ENCODE data around the gene ACTC1. TPM values are rescaled to one million over a fixed set of nuclear protein-coding genes. Genes with fewer than 3 reads are reported as not detected.

The ACTC1 gene
- total RNA-seq, 1 experiment from 2014 or later, result not detected

DNA sequence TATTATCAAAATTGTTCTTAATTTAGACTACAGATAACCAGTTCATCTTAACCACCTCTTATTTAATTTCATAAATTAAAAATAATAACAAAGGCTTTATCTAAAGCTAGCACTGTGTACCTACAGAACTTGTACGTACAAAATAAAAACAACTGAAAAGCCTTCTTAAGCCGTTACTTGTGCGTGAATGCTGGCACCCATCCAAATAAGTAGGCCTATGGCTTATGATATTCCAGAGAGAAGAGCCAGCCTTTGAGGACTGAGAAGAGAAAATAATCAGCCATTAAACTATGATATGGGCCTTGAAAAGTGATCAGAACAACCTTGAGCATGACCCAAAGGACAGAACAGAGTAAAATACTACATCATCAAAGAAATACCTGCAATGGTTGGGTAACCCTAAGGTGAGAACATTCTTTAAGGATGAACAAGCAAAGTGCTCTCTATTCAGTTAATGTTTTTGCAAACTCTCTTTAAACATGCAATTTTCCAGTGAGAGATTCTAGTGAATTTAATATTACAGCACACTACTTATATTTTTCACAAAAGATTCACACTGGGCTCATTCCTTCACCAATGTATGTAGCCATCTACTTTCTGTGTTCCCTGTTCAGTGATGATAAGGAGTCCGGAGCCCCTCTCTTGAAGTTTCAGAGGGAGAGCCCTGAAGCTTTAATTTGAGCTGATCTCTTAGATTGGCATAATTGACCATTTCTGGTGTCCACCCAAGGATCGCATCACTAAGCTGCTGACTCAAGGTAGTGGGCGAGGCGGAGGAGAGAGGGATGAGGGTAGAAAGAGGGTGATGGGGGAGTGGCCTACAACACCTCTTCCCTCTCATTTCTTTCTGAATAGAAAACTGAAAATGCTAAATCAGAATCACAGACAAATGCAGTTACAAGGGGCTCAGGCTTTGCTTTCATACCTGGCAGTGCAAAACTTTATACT lies 7.7 kb upstream of the ACTC1 start:
- in situ Hi-C loops (cut with HindIII; ENCODE audit: low sequenced_read_pairs), result no loop called here
- no peak for DNase-seq (ENCODE audit: low spot score)

DNA sequence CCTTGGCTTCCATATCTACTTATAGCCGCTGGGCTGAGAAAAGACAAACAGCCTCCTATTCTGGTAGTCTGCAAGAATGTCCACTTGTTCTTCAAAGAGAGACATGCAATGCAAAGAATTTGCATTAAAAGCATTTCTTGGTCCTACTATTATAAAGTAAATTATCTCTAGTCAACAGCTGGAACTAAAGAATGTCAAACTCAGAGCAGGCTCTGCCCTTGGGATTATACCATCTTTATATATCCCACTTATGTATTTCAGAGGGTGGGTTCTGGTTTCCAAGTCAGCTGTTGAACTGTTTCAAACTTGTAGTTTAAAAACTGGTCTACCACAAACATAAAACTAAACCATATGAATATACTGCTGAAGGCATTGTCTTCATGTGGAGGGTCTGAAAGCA lies 7.0 kb upstream of the ACTC1 start:
- DNase-seq (ENCODE audit: low spot score), result no peak
- in situ Hi-C loops (cut with HindIII; ENCODE audit: low sequenced_read_pairs), result no loop called here

- DNase-seq (ENCODE audit: low spot score), result peak; percentile 90
- in situ Hi-C loops (cut with HindIII; ENCODE audit: low sequenced_read_pairs), result no loop called here
These were observed 4.1 kb upstream of the ACTC1 start for GRCh38 chr15:34799149-34800101.

DNA sequence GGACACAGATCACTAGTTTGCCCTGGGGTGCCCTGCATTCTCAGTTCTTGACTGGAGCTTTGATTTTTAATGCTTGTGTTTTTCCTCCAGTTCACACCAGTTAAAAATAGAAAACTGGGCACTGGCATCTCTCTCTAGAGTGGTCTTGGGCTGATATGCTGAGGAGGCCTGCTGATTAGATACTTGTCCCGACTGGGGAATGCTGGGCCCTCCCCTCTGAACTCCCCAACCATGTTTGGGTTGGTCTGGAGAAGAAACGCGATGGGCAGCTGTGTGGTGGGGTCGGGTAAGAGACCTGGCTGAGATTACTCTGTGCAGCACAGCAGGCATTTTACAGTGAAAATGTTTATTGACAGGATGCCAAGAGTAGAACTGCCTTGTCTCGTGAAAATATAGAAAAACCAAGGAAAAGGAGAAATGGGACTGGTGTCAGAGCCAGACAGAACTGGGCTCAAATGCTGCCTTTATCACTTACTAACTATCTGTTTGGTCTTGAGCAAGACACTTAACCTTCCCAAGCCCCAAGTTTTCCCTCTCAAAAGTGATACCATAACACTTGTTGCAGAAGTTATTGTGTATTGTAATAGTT lies 1.6 kb upstream of the ACTC1 start:
- peak; percentile 8 for DNase-seq (ENCODE audit: low spot score)
- in situ Hi-C loops (cut with HindIII; ENCODE audit: low sequenced_read_pairs), result no loop called here

DNA sequence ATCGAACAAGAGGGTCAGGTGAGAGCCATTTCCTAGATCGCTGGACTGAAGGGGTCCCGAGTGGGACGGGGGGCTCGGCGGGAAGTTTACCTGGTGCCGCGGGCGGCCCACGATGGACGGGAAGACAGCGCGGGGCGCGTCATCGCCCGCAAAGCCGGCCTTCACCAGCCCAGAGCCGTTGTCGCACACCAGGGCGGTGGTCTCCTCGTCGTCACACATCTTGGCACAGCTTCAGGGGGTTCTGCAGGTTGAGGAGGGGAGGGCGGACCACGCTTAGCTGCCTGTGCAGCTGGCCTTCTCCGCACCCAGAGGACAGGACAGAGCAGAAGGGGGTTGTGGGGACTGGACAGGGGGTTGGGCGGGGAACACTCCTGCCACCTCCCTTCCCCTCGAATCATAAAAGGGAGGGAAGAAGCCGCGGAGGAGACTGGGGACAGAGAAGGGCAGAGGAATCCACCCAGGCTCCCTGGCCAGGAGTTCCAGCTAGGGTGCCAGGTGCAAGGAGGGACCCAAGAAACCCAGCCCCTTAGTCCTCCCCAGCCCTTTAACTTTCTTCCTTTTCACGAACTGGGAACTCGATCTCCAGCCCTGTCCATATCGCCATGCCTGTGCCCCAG lies 651 bp downstream of the ACTC1 start:
- in situ Hi-C loops (cut with HindIII; ENCODE audit: low sequenced_read_pairs), result no loop called here
- no peak for DNase-seq (ENCODE audit: low spot score)

GRCh38 chr15:34793901-34794300 lies 1.4 kb downstream of the ACTC1 start:
- in situ Hi-C loops (cut with HindIII; ENCODE audit: low sequenced_read_pairs), result no loop called here
- DNase-seq (ENCODE audit: low spot score), result no peak

DNA sequence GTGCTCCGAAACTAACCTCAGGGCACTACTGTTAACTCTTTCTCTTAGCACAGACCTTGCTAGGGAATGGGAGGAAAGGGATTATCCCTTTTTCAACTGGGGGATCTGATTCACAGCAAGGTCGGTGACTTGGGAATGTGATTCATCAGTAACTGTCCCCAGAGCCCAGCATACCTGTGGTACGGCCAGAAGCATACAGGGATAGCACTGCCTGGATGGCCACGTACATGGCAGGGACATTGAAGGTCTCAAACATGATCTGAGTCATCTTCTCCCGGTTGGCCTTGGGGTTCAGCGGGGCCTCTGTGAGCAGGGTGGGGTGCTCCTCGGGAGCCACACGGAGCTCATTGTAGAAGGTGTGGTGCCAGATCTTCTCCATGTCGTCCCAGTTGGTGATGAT lies 2.3 kb downstream of the ACTC1 start:
- no peak for DNase-seq (ENCODE audit: low spot score)

DNA sequence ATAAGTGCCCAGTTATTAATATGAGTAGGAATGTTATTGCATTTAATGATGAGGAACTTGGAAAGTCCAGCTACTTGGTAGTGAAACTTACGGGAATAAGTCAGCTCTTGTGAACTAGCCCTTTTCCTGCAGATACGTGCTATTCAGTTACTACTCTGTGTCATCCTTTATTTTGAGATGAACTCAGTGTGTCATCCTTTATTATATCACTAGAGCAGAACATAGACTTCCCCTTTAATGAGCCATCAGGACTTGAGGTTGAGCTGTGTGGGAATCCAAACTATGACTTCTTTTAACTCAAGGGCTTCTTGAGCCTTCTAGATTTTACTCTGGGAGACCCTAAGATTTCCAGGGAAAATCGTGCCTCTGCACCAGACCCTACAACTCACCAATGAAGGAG lies 3.6 kb downstream of the ACTC1 start:
- in situ Hi-C loops (cut with HindIII; ENCODE audit: low sequenced_read_pairs), result no loop called here
- no peak for DNase-seq (ENCODE audit: low spot score)

More for the DNA sequence above, 2.3 kb downstream of the ACTC1 start:
- in situ Hi-C loops (cut with HindIII; ENCODE audit: low sequenced_read_pairs), result no loop called here

DNA sequence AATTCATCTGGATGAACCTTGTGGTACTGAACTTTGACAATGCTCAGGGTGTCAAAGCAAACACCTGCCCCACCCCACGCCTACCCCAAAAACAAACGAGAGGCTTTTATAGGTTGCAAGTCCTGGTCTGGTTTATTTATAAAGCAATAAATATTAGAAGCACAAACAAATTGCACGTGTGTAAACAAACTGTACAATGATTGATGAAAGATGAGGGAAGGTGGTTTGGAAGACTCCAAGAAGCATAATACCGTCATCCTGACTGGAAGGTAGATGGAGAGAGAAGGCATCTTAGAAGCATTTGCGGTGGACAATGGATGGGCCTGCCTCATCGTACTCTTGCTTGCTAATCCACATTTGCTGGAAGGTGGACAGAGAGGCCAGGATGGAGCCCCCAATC lies 5.2 kb downstream of the ACTC1 start:
- no peak for DNase-seq (ENCODE audit: low spot score)
- in situ Hi-C loops (cut with HindIII; ENCODE audit: low sequenced_read_pairs), result no loop called here

GRCh38 chr15:34789326-34789725 lies 6.0 kb downstream of the ACTC1 start:
- no peak for DNase-seq (ENCODE audit: low spot score)
- in situ Hi-C loops (cut with HindIII; ENCODE audit: low sequenced_read_pairs), result no loop called here

DNA sequence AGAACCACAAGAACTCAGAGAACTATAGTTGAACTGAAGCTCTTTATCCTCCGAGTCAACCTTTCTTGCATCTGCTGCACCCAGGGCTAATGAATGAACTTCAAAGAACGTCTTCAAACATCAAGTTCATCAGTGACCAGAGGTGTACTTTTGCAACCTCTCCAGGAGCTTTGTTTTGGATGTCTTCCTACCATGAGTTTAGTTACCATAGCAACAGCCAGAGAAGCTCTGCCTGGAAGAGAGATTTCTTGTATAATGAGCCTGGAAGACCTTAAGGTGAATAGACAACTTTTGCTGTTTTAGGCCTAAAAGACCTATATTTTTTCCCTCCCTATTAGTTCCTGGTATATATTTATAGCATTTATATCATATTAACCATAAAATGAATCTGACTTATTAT lies 9.1 kb downstream of the ACTC1 start:
- DNase-seq (ENCODE audit: low spot score), result no peak
- in situ Hi-C loops (cut with HindIII; ENCODE audit: low sequenced_read_pairs), result no loop called here

- DNase-seq (ENCODE audit: low spot score), result no peak
- in situ Hi-C loops (cut with HindIII; ENCODE audit: low sequenced_read_pairs), result no loop called here
These were observed 11.4 kb downstream of the ACTC1 start for GRCh38 chr15:34783991-34784390.

DNA sequence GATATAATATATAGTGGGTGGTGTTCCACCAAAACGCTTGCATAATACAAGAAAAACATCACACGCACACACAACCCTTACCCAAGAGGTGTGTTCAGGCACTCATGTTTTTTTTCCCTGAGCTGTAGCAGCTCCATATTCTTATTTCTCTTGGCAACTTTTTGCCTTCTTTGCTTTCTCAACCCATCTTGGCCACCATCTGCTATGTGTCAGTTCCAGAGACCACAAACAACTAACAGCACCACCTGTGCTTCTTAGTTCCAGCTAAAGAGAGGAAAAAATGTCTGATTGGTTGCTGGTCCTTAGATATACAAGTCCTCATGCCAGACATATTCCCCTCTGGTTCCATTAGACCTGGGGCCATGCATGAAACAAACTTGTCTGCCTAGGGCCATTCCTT lies 11.9 kb downstream of the ACTC1 start:
- in situ Hi-C loops (cut with HindIII; ENCODE audit: low sequenced_read_pairs), result no loop called here
- DNase-seq (ENCODE audit: low spot score), result no peak

GRCh38 chr15:34782901-34783300 lies 12.4 kb downstream of the ACTC1 start:
- DNase-seq (ENCODE audit: low spot score), result no peak
- in situ Hi-C loops (cut with HindIII; ENCODE audit: low sequenced_read_pairs), result no loop called here

- DNase-seq (ENCODE audit: low spot score), result no peak
- in situ Hi-C loops (cut with HindIII; ENCODE audit: low sequenced_read_pairs), result no loop called here
These were observed 14.6 kb downstream of the ACTC1 start for GRCh38 chr15:34780725-34781124.

- in situ Hi-C loops (cut with HindIII; ENCODE audit: low sequenced_read_pairs), result no loop called here
- no peak for DNase-seq (ENCODE audit: low spot score)
These were observed 18.7 kb downstream of the ACTC1 start for GRCh38 chr15:34776606-34777105.

GRCh38 chr15:34773917-34774316 lies 21.4 kb downstream of the ACTC1 start:
- no peak for DNase-seq (ENCODE audit: low spot score)
- in situ Hi-C loops (cut with HindIII; ENCODE audit: low sequenced_read_pairs), result no loop called here

DNA sequence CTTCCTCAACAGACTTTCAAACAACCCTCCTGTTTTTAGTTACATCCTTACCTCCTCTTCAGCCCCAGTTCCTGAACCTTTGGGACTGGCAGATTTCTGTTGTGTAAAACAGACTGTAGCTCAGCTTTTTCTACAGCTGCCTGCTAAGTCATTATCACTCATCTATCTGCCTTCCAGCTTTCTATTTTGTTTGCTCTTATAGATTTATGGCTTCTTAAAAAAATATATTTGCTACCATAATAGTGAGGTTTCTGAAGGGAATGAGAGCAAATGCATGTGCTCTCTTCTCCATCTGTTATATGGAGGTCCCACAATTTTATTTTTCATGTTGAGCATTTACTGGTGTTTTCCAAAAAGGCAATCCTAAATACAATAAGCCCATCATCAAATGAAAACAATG lies 22.3 kb downstream of the ACTC1 start:
- in situ Hi-C loops (cut with HindIII; ENCODE audit: low sequenced_read_pairs), result no loop called here
- no peak for DNase-seq (ENCODE audit: low spot score)

- in situ Hi-C loops (cut with HindIII; ENCODE audit: low sequenced_read_pairs), result no loop called here
- no peak for DNase-seq (ENCODE audit: low spot score)
These were observed 23.0 kb downstream of the ACTC1 start for GRCh38 chr15:34772312-34772711.

Data from G401 (cell line).